ENCODE results near the gene IFI16.
"Not testable (repeated sequence)": the region's sequence is repeated elsewhere in the genome, so short reads cannot be mapped to it uniquely, and the experiment has no call there.

IFI16 gene

DNA sequence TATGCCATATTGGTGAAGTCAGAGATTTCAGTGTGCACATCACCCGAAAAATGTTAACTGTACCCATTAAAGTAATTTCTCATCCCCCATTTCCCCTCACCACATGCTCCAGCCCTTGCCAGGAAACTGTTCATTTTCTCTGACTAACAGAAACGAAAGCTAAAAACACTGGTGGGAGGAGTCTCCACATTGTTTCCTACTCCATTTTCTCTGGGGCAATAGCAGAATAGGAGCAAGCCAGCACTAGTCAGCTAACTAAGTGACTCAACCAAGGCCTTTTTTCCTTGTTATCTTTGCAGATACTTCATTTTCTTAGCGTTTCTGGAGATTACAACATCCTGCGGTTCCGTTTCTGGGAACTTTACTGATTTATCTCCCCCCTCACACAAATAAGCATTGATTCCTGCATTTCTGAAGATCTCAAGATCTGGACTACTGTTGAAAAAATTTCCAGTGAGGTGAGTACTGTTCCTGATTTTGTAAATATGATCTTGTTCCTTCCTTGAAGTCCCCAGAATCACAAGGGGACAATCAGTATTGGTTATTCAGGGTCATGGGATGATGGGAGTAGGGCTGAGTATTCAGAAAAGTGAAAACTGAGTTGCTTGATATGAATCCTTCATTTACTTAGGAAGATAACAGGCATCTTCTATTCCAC is at the start of gene IFI16:
IFI16 (plus strand) TSS at position 204 of the 658 bp plus-strand sequence. CDS start 4,774 bp downstream, outside the sequence.
- FAIRE-seq, result no peak

DNA sequence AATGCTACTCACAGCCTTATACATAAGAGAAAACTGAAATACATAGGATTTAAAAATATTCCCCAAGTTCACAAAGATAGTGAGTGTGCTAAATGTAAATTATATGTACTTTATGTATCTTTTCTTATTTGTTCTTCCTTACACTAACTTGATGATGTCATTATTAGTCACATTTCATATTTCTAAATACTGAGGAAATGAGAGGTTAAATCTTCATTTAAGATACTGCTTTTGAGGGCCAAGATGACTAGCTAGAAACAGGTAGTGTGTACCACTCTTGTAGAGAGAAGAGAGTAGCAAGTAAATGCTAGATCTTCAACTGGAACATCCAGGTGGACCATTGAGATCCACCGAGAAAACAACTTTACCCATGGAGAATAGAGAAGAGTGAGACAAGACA is 48.5 kb upstream of the IFI16 start:
- no peak for FAIRE-seq

DNA sequence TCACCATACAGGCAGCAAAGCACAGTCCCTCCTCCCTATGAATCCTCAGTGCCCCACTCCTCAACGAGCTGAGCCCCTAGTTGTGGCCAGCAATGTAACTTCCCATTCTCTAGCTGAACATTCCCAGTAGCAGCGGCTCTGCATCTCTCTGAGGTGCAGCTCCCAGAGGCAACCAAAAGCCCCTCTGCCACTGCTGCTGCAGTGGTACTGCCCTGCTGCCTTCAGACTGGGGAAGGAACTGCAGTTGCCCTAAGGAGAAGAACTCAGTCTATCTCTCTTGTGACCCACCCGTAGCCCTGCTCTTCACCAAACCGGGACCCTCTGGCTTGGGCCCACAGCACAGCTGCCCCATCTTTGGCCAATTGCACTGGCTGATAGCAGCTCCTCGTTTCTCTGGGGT is 46.7 kb upstream of the IFI16 start:
- FAIRE-seq, result no peak

DNA sequence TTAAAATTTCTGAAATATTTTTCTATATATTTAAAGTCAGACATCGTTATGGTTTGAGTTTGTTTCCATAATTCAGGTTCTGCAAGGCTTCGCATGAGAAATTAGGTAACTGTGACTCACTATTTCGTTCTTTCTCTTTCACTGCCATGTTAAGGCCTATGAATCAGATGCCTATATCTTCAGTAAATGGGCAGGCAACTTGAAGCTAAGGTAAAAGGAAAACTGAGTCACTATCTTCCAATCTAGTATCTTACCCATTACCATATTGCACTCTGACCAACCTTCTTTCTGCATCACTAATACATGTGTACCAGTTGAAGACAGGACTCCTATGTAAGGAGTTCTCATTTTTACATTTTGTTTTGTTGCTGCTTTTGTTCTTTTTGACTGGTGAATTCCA is 40.5 kb upstream of the IFI16 start:
- FAIRE-seq, result no peak

DNA sequence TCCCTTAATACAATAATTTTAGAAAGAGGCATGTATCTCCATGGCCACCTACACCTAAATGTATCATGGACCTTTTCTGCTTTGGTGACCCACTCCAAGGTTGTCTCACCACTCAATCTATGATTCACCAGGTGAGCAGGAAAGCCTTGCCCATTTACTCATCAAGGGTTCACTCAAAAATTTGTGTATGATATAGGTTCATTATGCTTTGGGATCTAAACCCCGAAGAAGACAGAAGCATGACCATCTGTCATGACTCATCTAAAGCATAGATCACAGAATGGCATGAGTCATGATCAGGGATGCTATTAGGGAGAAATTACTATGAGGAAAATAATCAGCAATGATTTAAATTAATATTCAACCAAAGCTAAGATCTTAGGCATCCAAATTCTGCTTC is 39.9 kb upstream of the IFI16 start:
- no peak for FAIRE-seq

DNA sequence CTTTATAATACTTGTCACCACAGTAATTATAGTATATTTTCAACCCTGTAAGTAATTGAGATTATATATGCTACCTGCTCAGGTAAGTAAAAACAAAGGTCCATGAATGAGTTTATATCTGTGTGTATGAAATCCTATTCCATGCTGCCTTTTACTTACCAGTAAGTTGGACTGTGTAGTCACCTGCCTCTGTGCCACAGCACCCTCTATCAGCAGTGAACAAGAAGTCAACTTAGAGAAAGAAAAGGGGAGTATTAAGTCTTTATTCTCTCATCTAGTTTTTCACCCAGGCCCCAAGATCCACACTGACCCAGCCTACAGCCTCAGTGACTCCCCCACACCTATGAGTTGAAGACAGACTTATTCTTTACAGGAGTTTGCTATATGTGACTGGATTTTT is 36.9 kb upstream of the IFI16 start:
- no peak for FAIRE-seq

DNA sequence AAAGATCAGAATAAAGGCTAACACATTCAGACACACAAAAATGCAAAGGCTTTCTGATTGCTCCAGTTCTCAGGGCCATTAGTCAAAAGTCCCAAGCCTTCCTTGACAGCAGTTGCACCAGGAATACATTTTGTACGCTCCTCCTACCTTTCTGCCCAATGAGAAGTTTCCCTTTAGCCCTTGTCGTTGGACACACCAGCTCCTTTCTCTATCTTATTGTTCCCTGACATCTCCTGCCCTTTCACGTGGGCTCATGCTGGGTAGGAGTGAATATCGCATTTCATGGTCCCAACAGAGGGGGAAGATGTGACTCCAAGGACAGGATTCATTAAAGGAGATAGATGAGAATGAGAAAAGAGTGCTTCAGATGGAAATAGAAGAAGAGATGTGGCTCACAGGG is 33.5 kb upstream of the IFI16 start:
- FAIRE-seq, result no peak

DNA sequence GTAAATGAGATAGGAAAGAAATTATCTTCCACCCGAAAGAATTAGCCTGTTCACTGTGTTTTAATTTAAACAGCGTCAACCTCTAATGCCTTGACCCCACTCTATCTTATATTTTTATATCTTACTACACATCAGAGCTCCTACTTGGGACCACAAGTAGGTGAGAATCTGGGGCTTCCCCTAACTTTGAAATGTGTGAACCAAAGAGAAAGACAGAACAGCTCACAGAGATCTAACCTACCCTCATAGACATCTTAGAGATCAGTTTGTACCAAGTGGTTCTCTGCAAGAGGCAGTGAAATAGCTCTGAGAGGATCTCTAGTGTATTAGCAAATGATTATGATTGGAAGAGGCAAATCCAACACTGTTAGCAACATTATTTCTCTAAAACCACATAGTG is 31.0 kb upstream of the IFI16 start:
- FAIRE-seq, result no peak

DNA sequence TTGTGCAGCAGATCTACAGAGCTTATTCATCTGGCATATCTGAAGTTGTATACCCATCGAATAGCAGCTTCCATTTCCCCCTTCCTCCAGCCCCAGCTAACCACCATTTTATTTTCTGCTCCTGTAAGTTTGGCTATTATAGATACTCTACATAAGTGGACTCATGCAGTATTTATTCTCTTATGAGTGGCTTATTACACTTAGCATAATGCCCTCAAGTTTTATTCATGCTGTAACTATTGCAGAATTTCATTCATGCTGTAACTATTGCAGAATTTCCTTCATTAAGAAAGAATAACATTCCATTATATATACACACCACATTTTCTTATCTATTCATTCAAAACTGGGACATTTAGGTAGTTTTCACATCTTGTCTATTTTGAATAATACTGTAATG is 30.5 kb upstream of the IFI16 start:
- FAIRE-seq, result no peak

DNA sequence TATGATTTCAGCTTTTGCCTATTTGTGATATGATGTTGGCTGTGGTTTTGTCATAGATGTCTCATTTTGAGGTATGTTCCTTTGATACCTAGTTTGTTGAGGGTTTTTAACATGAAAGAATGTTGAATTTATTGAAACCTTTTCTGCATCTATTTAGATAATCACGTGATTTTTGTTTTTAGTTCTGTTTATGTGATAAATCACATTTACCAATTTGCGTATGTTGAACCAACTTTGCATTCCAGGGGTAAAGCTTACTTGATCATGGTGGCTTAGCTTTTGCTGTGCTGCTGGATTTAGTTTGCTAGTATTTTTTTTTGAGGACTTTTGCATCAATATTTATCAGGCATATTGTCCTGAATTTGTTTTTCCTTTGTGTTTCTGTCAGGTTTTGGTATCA is 26.5 kb upstream of the IFI16 start:
- FAIRE-seq, result no peak

DNA sequence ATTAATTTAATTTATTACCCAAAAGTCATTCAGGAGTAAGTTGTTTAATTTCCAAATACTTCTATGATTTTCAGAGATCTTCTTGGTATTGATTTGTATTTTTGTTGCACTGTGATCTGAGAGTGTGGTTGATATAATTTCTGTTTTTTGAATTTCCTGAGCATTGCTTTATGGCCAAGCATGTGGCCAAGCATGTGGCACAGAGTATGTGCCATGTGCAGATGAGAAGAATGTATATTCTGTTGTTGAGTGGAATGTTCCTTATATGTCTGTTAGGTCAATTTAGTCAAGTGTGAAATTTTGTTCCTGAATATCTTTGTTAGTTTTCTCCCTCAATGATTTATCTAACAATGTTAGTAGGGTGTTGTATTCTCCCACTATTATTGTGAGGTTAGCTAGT is 25.3 kb upstream of the IFI16 start:
- no peak for FAIRE-seq

DNA sequence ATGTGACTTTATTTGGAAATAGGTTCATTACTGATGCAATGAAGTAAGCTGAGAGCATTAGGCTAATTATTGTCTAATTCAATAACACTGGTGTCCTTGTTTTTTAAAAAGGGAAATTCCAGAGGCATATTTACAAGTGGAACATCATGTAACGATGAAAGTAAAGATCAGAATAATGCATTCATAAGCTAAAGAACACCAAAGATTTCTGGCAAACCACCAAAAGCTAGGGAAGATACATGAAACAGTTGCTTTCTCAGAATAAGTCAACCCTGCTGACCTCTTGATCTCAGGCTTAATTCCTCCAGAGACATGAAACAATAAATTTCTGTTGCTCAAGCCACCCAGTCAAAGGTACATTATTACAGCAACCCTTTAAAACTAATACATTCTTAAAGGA is 20.3 kb upstream of the IFI16 start:
- FAIRE-seq, result no peak

DNA sequence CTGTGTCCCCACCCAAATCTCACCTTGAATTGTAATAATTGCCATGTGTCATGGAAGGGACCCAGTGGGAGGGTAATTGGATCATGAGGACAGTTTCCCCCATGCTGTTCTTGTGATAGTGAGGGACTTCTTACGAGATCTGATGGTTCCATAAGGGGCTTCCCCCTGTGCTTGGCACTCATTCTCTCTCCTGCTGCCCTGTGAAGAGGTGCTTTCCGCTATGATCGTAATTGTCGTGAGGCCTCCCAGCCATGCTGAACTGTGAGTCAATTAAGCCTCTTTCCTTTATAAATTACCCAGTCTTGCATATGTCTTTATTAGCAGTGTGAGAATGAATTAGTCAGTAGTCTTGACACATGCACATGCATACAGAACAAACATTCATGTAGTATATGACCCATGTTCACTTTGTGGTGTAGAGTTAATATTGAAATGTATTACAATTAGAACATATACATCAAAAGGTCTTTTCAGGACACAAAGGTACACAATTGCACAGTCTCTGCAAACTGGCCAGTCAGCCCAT is 16.9 kb upstream of the IFI16 start:
- no peak for FAIRE-seq

DNA sequence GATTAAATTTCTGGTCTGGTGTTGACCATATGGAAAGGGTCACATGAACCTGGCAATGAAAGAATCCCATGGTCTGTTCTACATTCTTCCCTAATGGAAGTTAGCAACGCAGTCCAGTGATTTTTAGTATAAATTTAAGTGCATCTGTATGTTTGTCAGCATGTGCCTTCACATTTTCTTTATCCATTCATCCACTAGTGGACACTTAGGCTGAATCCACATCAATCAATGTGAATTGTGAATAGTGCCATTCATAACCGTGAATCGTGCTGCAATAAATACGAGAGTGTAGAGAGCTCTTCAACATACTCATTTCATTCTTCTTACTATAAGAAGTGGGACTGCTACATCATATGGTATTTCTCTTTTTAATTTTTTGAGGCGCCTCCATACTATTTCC is 12.7 kb upstream of the IFI16 start:
- no peak for FAIRE-seq

DNA sequence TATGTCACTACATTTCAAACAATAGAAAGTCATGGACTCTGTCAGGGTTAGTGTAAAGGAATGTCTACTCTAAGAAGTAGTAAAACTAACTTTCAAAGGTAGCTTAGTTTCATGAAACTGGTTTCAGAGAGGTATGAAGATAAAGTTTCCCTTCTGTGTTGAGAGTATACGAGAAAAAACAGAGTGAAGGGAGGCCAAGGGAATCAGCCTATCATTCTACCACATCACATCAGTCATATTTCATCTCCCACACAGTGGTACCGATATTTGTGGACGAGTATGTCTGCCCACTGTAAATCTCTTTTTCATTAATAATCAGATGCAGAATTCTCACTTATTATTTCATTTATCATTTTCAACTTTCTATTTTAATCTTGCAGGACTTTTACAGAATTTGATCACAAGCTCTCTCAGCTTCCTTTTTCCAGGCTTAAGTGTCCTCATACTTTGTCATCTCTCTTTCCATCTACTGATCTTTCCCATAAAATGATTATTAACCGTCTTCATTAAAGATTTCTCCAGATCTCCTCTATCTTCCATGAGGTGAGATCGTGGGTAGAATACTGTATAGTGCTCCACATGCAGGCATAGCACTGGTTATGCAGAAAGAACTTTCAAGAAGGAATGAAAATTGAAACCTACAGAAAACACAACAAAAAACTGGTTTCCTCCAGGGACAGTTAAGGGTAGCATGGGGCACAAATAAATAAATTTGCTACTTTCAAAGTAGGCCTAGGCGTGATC is 11.5 kb upstream of the IFI16 start:
- no peak for FAIRE-seq

DNA sequence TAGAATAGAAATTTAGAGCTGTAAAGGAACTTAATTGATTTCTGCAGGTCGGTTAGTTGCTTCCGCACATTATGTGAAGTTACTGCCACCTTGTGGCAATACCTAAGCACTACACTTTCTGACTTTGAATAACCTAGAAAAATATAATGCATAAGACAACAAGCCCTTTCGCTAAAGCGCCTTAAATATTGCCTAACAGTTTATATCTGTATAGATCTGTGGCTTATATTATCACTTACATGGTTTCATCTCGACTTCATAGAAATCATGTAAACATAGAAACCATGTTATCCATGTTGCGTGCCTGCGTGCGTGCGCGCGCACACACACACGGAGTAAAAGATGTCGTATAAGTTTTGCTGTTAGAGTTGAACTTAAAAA is 10.9 kb upstream of the IFI16 start:
- FAIRE-seq, result peak; percentile 23

DNA sequence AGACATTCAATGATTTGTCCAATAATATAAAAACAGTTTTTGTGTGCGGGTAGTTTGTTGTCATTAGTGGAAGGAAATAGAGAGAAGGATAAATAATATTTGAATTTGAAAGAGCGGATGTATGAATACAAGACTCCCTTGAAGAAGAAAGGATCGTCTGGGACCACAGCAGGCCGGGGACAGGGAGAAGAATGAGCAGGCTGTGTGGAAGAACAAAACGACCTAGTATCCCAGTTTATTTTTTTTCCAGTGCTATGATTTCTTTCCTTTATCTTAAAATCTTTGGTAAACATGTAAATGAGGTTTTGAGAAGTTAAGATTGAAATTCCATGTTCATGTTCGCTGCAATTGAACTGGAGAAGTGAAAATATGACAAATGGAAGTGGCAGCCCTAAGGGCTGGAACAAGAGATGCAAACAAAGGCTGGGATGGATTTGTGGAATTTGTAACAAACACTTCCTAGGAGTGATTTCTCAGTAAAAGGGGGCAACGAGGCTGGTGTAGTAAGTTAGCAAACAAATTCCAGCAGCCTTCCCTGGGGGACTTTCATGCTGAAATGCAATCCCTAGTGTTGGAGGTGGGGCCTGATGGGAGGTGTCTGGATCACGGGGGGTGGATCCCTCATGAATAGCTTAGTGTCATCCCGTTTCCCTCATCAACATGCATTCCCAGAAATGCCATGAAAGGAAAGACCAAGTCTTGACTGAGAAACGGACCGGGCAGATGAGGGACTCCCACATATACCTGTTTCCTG is 10.2 kb upstream of the IFI16 start:
- FAIRE-seq, result no peak

DNA sequence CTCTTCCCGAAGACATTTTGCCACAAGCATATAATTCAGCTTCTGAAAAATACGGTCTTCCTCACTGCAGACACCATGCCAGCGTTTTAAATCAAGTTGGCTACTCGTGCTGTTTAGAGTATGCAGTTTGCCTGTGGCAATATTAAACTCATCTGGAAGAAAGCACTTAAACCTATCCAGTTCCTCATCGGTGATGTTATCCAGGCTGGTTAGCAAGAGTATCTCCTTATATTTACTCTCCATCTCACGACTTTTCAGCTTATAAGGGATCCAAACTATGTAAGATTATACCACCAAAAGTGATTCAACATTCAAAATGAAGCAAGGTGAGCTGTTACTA is 9.7 kb upstream of the IFI16 start:
- FAIRE-seq, result no peak

DNA sequence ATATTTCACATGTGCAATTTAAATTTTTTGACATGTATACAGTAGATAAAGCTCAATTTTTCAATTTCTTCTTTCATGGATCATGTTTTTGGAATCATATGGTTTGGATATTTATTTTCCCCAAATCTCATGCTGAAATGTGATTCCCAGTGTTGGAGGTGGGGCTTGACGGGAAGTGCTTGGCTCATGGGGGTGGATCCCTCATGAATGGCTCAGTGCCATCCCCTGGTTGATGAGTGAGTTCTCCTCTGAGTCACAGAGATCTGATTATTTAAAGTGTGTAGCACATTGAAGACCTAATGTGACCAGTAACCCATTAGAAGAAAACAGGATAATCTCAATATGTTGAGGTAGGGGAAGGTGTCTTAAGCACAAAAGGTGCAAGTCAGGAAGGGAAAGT is 9.1 kb upstream of the IFI16 start:
- FAIRE-seq, result no peak

DNA sequence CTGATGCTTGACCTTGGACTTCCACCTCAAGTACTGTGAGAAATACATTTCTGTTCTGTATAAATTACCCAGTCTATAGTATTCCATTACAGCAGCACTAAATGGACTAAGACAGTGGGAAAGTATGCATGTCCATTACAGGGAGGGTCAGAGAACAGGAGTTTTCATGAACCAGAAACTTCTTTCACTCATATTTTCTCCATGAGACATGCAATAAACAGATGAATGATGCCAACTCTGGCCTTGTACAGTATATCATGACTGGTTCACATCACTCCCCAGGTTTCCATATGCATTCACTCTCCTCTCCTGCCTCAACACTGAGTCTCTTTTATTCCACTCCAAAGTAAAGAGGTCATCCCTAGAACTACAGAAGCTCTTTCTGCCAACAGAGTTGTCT is 4.5 kb upstream of the IFI16 start:
- FAIRE-seq, result no peak

DNA sequence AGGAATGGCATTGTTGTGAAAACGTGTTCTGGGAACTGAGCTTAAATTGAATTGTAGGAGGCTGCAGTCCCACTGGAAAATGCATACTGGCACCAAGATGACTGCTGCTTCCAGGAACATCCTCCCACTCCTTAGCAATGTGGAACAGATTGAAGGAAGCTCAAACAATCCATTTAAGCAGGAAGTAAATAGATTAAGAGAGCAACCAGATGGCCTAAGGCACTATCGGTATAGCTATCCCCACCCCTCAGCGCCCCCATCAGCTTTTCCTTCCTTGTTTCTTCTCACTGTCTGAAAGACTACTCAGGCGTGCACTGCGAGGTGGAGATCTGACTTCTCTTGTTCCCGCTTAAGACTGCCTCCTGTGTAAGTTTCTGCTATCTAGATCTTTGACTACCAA is 4.0 kb upstream of the IFI16 start:
- FAIRE-seq, result no peak

DNA sequence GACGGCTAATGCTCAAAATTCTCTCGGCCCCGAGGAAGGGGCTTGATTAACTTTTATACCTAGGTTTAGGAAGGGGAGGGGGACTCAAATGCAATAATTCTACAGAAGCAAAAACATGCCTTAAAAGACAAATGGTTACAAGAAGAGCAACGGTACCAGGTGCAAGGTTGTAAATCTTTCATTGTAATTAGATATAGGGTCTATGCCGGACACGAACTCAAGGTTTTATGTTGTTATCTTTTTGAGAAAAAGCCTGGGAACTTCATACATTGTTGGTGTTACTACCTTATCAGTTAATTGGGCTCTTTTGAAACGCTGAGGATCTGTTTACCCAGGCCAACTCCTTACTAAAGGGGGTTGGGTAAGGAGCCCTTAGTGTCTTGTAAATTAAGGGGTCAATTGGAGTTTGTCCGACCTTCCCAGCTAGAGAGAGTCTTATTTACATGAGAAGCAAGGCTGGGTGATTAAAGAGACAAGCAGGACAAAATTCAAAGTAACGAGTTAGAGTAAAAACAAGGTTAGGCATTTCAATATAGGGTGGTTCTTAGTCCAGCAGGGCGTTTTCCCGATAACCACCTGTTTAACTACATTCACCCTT is 3.4 kb upstream of the IFI16 start:
- FAIRE-seq, result not testable (repeated sequence)

DNA sequence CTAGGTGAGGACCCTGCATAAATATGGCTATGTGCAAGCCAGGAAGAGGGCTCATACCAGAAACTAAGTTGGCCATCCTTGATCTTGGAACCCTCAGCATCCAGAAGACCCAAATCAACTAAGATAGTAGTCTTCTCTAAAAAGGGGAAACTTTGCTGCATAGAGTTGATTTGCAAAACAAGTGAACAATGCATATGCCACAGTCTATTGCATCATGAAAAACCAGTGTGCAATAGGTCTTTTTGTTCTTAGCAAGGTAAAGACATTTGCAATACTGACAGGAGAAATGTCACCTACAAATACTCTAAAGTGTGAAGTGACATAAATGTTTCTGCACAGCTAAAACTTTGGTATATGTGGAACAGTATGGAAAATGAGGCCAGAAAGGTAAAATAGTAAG is 2.0 kb upstream of the IFI16 start:
- no peak for FAIRE-seq

DNA sequence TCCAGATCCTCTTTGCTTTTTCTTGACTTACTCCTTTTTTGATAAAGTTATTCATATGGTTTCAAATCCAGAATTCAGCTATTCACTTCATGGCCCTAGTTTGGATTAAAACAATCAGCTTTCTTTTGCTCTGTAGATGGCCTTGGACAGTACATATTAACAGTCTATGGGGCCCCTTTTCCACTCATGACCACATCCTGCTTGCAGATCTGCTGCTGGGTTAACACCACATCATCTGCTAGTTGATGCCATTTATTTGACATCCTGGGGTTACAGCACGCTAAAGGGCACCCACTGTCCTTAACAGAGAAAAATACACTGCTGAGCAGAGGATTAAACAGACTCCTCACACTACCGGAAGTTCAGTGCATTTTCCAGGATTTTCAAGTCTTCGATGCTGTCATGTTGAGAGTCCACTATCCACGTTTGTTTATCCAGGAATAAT is 941 bp upstream of the IFI16 start:
- no peak for FAIRE-seq
